ENCODE results near the gene KCNK15.

The KCNK15 gene

GRCh38 chr20:44790638-44791393, 45.2 kb downstream of the KCNK15 start:
- DNase-seq, result no peak

DNA sequence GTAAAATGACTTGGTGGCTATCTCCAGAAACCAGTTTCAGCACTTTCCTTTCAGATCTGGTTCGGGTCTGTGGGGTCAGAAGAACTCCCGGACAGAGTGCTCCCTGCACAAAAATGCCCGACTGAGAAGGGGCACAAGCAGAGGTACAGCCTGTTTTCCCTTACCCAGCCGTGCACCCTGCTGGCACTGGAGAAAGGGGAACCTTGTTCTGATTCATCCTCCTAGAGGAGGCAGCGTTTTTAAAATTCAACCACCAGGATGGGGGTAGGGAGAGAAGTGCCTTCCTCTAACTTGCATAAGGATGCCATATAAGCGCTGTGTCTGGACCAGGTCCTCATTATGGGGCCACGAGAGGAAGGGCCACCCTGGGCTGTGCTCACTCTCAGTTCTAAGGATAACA, 47.1 kb downstream of the KCNK15 start:
- no peak for DNase-seq

DNA sequence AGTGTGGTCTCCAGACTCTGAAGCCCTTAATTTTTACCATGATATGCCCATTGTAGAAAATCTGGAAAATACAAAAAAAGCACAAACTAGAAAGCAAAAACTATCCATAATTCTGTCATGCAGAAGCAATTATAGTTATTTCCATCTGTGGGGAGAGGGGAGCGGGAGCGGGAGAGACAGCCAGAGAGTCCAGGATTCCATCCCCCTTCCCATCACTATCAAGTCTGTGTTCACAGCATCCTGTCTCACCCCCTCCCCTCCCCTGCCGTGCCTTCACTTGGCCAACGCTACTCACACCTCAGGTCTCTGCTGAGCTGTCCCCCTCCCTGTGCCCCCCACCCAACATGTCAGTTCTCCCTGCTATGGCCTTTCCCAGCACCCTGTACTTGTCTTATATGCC, 50.2 kb downstream of the KCNK15 start:
- no peak for DNase-seq

- no peak for DNase-seq
These were observed 50.6 kb downstream of the KCNK15 start for GRCh38 chr20:44796311-44796710.

DNA sequence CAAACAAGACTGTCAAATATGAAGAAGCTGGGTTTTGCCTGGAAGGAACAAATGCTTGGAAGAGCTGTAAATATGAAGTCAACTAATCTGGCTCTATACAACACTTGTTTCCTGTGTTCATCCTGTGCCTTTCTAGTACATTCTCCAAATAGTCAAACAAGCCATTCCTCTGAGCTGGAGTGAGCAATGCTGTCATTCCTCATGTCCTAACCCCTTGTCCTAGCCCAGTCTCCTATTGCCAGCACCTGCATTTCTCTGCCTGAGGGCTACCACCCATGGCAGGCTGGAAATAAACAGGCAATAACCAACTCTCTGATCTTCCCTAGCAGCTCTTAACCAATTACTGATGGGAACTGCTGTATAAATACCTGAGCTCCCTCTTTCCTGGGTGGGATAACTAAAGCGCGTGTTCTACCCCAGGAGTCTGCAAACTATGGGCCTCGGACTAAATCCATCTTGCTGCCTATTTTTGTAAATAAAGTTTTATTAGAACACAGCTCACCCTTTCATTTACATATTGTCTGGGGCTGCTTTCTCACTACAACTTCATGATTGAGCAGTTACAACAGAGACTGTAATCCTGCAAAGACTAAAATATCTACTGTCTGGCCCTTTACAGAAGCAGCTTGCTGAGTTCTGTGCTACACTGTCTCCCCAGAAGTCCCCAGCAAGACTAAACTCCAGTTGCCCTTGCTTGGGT, 51.2 kb downstream of the KCNK15 start:
- no peak for DNase-seq

GRCh38 chr20:44799691-44800090, 54.0 kb downstream of the KCNK15 start:
- DNase-seq, result no peak

GRCh38 chr20:44800391-44801046, 54.9 kb downstream of the KCNK15 start:
- DNase-seq, result no peak

Measured in femur (tissue), 1 donor.